ENCODE measurements around the gene FRMD4A. TPM values are rescaled to one million over a fixed set of nuclear protein-coding genes. Genes with fewer than 3 reads are reported as not detected.

Gene FRMD4A
- total RNA-seq, 4 donors from 2014 or later = 27.5 to 40.4 (median 33.0) TPM

- WGBS, 2 donors = 49 to 50% methylated on average over 11 of the region's 11 CpGs
- H3K4me3 ChIP-seq (ENCODE audit: low read depth, poor library complexity, severe bottlenecking) = no peak overlapping the region
Observed at GRCh38 chr10:13704964-13705363, 625.8 kb downstream of the FRMD4A start.

GRCh38 chr10:13703997-13704536, 626.7 kb downstream of the FRMD4A start:
- WGBS, 2 donors = 59 to 68% methylated on average over 8 of the region's 8 CpGs
- H3K4me3 ChIP-seq (ENCODE audit: low read depth, poor library complexity, severe bottlenecking) = no peak overlapping the region
- DNase-seq (ENCODE audit: low spot score in 2 of 2) = no peak
- intact Hi-C loops (cut with DNase I; ENCODE audit: low total_unique reads) = no loop called here
- TF ChIP-seq POLR2A (IDR thresholded peaks at IDR 0.05) = no peak
- TF ChIP-seq, protein P1, sequence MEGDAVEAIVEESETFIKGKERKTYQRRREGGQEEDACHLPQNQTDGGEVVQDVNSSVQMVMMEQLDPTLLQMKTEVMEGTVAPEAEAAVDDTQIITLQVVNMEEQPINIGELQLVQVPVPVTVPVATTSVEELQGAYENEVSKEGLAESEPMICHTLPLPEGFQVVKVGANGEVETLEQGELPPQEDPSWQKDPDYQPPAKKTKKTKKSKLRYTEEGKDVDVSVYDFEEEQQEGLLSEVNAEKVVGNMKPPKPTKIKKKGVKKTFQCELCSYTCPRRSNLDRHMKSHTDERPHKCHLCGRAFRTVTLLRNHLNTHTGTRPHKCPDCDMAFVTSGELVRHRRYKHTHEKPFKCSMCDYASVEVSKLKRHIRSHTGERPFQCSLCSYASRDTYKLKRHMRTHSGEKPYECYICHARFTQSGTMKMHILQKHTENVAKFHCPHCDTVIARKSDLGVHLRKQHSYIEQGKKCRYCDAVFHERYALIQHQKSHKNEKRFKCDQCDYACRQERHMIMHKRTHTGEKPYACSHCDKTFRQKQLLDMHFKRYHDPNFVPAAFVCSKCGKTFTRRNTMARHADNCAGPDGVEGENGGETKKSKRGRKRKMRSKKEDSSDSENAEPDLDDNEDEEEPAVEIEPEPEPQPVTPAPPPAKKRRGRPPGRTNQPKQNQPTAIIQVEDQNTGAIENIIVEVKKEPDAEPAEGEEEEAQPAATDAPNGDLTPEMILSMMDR (IDR thresholded peaks at IDR 0.05) = no peak

More at GRCh38 chr10:13704964-13705363, 625.8 kb downstream of the FRMD4A start:
- intact Hi-C loops (cut with DNase I; ENCODE audit: low total_unique reads) = no loop called here
- TF ChIP-seq POLR2A (IDR thresholded peaks at IDR 0.05) = no peak
- TF ChIP-seq, protein P1 (IDR thresholded peaks at IDR 0.05) = no peak
- no peak for DNase-seq (ENCODE audit: low spot score in 2 of 2)

DNA sequence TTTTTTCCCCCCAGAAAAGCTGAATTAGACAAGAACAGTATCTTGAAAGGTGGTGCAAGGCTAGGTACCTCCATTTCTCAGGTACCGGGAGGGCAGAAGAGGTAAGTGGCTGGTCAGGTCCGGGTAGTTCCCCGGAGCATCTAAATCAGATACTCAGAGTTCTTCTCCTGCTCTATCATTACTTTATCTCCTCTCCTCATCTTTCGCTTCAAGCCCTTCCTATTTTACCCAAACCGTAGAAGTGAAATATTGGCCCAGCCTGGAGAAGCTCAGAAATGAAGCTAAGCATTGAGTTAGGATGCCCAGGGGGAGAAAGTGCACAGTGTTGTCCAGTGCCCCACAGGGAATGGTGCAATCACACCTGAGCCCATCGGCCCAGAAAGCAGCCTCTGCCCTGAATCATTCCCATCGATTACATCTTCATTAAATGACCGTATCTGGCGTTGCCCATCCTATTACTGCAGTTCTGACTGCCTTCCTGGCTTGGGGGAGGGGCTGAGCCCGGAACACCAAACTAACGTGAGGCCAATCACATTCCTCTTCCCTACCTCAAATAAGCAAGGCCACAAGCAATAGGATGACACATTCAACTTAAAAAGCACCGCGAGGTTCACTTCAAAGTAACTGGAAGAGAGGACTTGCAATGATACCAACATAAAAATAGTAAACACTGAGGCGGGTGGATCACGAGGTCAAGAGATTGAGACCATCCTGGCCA, 627.5 kb downstream of the FRMD4A start:
- DNase-seq (ENCODE audit: low spot score in 2 of 2) = no peak
- intact Hi-C loops (cut with DNase I; ENCODE audit: low total_unique reads) = no loop called here
- 61 to 71% methylated on average over 15 of the region's 15 CpGs for WGBS, 2 donors
- H3K4me3 ChIP-seq (ENCODE audit: low read depth, poor library complexity, severe bottlenecking) = no peak overlapping the region
- TF ChIP-seq POLR2A (IDR thresholded peaks at IDR 0.05) = no peak
- TF ChIP-seq, protein P1 (IDR thresholded peaks at IDR 0.05) = no peak

- H3K4me3 ChIP-seq (ENCODE audit: low read depth, poor library complexity, severe bottlenecking) = no peak overlapping the region
- intact Hi-C loops (cut with DNase I; ENCODE audit: low total_unique reads) = no loop called here
- 74 to 83% methylated on average over 17 of the region's 17 CpGs for WGBS, 2 donors
- no peak for TF ChIP-seq POLR2A (IDR thresholded peaks at IDR 0.05)
- TF ChIP-seq, protein P1 (IDR thresholded peaks at IDR 0.05) = no peak
- no peak for DNase-seq (ENCODE audit: low spot score in 2 of 2)
Observed at GRCh38 chr10:13701157-13701919, 629.4 kb downstream of the FRMD4A start.

DNA sequence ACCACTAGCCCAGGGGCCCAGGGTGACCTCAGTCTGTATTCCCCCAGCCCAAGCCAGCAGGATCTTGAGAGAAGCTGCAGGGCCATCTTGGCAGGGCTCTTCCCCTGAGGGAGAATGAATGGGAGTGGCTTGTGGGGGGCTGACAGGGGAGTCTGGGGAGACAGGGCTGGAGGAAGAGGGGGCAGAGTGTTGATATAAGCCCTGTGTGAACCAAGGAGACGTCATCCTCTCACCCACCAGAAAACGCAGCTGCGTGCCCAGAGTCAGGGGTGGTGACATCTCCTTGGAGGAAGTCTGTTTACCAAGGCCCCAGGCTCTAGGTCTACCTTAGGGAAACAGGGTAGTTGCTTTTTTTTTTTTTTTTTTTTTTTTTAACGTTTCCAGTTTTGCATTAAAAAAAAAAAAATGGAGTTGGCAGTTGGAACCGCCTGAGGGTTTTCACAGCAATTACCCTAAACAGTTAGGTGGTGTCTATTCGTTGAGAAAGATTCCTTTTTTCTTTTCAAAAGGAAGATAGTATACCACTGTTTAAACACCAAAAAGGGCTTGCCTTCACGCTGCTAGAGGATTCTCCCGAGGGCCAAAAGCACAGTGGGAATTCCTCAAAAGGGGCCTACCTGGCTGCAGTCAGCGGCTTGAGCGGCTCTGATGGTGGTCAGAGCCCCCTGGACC, 630.1 kb downstream of the FRMD4A start:
- TF ChIP-seq, protein P1 (IDR thresholded peaks at IDR 0.05) = no peak
- TF ChIP-seq POLR2A (IDR thresholded peaks at IDR 0.05) = no peak
- intact Hi-C loops (cut with DNase I; ENCODE audit: low total_unique reads) = no loop called here
- 43 to 61% methylated on average over 10 of the region's 10 CpGs for WGBS, 2 donors
- DNase-seq (ENCODE audit: low spot score in 2 of 2) = no peak
- no peak overlapping the region for H3K4me3 ChIP-seq (ENCODE audit: low read depth, poor library complexity, severe bottlenecking)
